K562 (cell line): ENCODE results near the gene B4GALNT4. TPM values are rescaled to one million over a fixed set of nuclear protein-coding genes. Genes with fewer than 3 reads are reported as not detected.
A peak's percentile ranks its signal among the peaks of the same experiment; 100 is the strongest.
"Not testable (repeated sequence)": the region's sequence is repeated elsewhere in the genome, so short reads cannot be mapped to it uniquely, and the experiment has no call there.

Experiments
- ATAC-seq: fragments of 200-7000 bp; cut with Tn5 transposase; 3 replicates; pipeline ENCODE4 v1.9.1; 2020; ENCODE audit warnings: moderate library complexity
- BruUV-seq: library from RNA; stranded (reverse); fragments of 400-500 nt; replicated peaks from 2 replicates; lab custom pipeline; 2021; lab: Mats Ljungman, UMichigan
- CTCF ChIA-PET: fragments of 300-600 bp; formaldehyde crosslinking; extraction: SDS; loops from one replicate; lab custom pipeline; 2021; ENCODE audit warnings: low intra/inter-chr PET ratio; lab: Yijun Ruan, JAX
- POLR2A ChIA-PET: fragments of 300-600, 350-650 bp; sonication (Branson Sonifier 250); formaldehyde crosslinking; extraction: SDS; loops from one replicate; lab custom pipeline; 2021; ENCODE audit warnings: antibody characterized with exemption, inconsistent platforms; lab: Yijun Ruan, JAX
- DNase-seq, 4 experiments: peaks; one replicate each; pipeline versions ENCODE4 v3.0.0 to v3.0.0-alpha.2; 2011 to 2018; ENCODE audit warnings: low spot score in 3 of 4, mixed read lengths in 3 of 4; ENCODE audit errors: extremely low read depth in 1 of 4
- FAIRE-seq: peaks from 2 replicates; lab custom pipeline; 2011; peaks lifted over from hg19 to GRCh38; lab: Jason Lieb, UNC
- H2AFZ ChIP-seq: 2 replicates; pipeline ENCODE4 v1.6.0; 2011; ENCODE audit warnings: low read depth, low read length, control low read depth, inconsistent platforms
- H3K27ac ChIP-seq: fragments of 200-600 bp; 3 replicates; pipeline ENCODE4 v1.8.0; 2011; ENCODE audit warnings: low read depth, mild to moderate bottlenecking, control low read depth, inconsistent platforms, low read length, moderate library complexity, mixed read lengths; ENCODE audit errors: extremely low read depth
- H3K27me3 ChIP-seq, 2 experiments: fragments of 300-600 bp in 1 of 2; 2 replicates in 1 of 2; 3 replicates in 1 of 2; pipeline versions ENCODE4 v1.6.0 to v1.8.0; 2011; ENCODE audit warnings: inconsistent platforms in 2 of 2, low read length in 2 of 2, mild to moderate bottlenecking in 1 of 2, mixed read lengths in 1 of 2, moderate library complexity in 1 of 2; ENCODE audit not compliant: control insufficient read depth in 2 of 2, insufficient read depth in 2 of 2
- H3K36me3 ChIP-seq: fragments of 300-600 bp; 3 replicates; pipeline ENCODE4 v1.8.0; 2011; ENCODE audit warnings: mild to moderate bottlenecking, low read length, inconsistent platforms; ENCODE audit not compliant: control insufficient read depth, insufficient read depth
- H3K4me1 ChIP-seq, 2 experiments: fragments of 200-600 bp in 1 of 2; replicated peaks in 1 of 2; 2 replicates in 1 of 2; 3 replicates in 1 of 2; pipeline versions ENCODE4 v1.5.1 to v1.8.0; 2011; ENCODE audit warnings: inconsistent platforms in 2 of 2, low read length in 2 of 2, mild to moderate bottlenecking in 1 of 2, mixed read lengths in 1 of 2, moderate library complexity in 1 of 2; ENCODE audit not compliant: control insufficient read depth in 2 of 2, insufficient read depth in 2 of 2
- H3K4me2 ChIP-seq: 2 replicates; pipeline ENCODE4 v1.6.1; 2011; ENCODE audit warnings: low read length, control low read depth, inconsistent platforms, mixed read lengths; ENCODE audit not compliant: insufficient read depth
- H3K4me3 ChIP-seq: fragments of 200-600 bp; sonication (generic), shearing (Covaris generic); 2 replicates; pipeline ENCODE4 v1.5.1; 2016; ENCODE audit warnings: control low read depth, inconsistent platforms
- H3K79me2 ChIP-seq: fragments of 200-600 bp; 3 replicates; pipeline ENCODE4 v1.8.0; 2011; ENCODE audit warnings: low read length, inconsistent platforms; ENCODE audit not compliant: control insufficient read depth, insufficient read depth
- H3K9ac ChIP-seq, 2 experiments: 2 replicates each; pipeline versions ENCODE4 v1.6.0 to v1.6.1; 2011; ENCODE audit warnings: low read depth in 2 of 2, low read length in 2 of 2, control low read depth in 1 of 2, inconsistent platforms in 1 of 2, mild to moderate bottlenecking in 1 of 2, mixed read lengths in 1 of 2; ENCODE audit not compliant: insufficient read depth in 1 of 2
- H3K9me1 ChIP-seq: one replicate; pipeline ENCODE4 v1.6.0; 2011; ENCODE audit warnings: inconsistent platforms, mild to moderate bottlenecking, low read length, moderate library complexity; ENCODE audit not compliant: control insufficient read depth, insufficient read depth
- H3K9me3 ChIP-seq: replicated peaks from 2 replicates; pipeline ENCODE4 v1.5.1; 2011; ENCODE audit warnings: low read depth, low read length, inconsistent platforms; ENCODE audit not compliant: control insufficient read depth, insufficient read depth
- H4K20me1 ChIP-seq: replicated peaks from 2 replicates; pipeline ENCODE4 v1.6.1; 2011; ENCODE audit warnings: low read length, inconsistent platforms, mixed read lengths; ENCODE audit not compliant: control insufficient read depth, insufficient read depth
- FUS ChIP-seq: fragments of 200-400 bp; formaldehyde crosslinking; optimal IDR thresholded peaks from 2 replicates; pipeline ENCODE3; 2017; ENCODE audit warnings: low read depth, low read length
- HMGN3 ChIP-seq: IDR thresholded peaks from 2 replicates; pipeline ENCODE4 v1.6.1; 2011; ENCODE audit warnings: borderline replicate concordance, low read depth, mild to moderate bottlenecking, mixed read lengths, low read length; ENCODE audit not compliant: insufficient read length; ENCODE audit errors: extremely low read depth
- PCBP1 ChIP-seq: fragments of 200-400 bp; formaldehyde crosslinking; IDR thresholded peaks from 2 replicates; pipeline ENCODE4 v1.6.1; 2018; ENCODE audit warnings: mild to moderate bottlenecking, low read depth, low read length; ENCODE audit not compliant: poor library complexity, severe bottlenecking
- PHF21A ChIP-seq: fragments of 450-650 bp; IDR thresholded peaks from 2 replicates; pipeline ENCODE4 v1.6.1; 2017; ENCODE audit warnings: low read depth, borderline replicate concordance
- XRCC5 ChIP-seq: fragments of 200-400 bp; formaldehyde crosslinking; IDR thresholded peaks from 2 replicates; pipeline ENCODE4 v1.6.1; 2017; ENCODE audit warnings: low read depth, mild to moderate bottlenecking, low read length
- ZNF764 ChIP-seq: fragments of 250-450 bp; sonication (Bioruptor Pico); IDR thresholded peaks from 2 replicates; pipeline ENCODE4 v1.4.0; 2020; ENCODE audit warnings: low read depth, mild to moderate bottlenecking, moderate library complexity
- WGBS: fragments of 100-300 bp; shearing (Covaris generic); methylation state at CpG from one replicate; pipeline ENCODE4 v1.1.6; 2016; ENCODE audit warnings: low coverage, mixed read lengths; ENCODE audit not compliant: insufficient coverage; ENCODE audit errors: missing lambda C conversion rate; 5-methylcytosine and 5-hydroxymethylcytosine counted together
- in situ Hi-C: fragments of 300-500 bp; cut with MboI; formaldehyde crosslinking; loops from 4 replicates; pipeline ENCODE4 v1.15.0; 2018; ENCODE audit warnings: inconsistent platforms, mixed read lengths
- intact Hi-C: fragments of 100-400 bp; cut with micrococcal nuclease; formaldehyde crosslinking; loops from 2 replicates; pipeline ENCODE4 v1.14.2; 2022
- polyA plus RNA-seq, 8 experiments: library from polyadenylated mRNA; depleted of rRNA in 4 of 8; stranded (reverse) in 5 of 8; unstranded in 3 of 8; fragments of >200 nt; fragmentation: Nextera tagmentation in 2 of 8; fragmentation: Illumina TruSeq in 1 of 8; extraction: Ambion mirVana in 2 of 8; extraction: Trizol in 1 of 8; gene quantifications; 2 replicates each; pipeline versions ENCODE4 v1.2.1 to v1.2.3, GENCODE V29; 2011 to 2014; ENCODE audit warnings: inconsistent platforms in 1 of 8, missing spikeins in 1 of 8
- total RNA-seq, 7 experiments: library from RNA; depleted of rRNA in 6 of 7; stranded (reverse); fragments of >200 nt in 6 of 7; fragmentation: Illumina TruSeq in 2 of 7; extraction: Trizol in 2 of 7; gene quantifications; 2 replicates each; pipeline versions ENCODE4 v1.2.1 to v1.2.3, GENCODE V29; 2011 to 2021; ENCODE audit warnings: low replicate concordance in 1 of 7
- TF ChIP-seq, protein P1 (sequence below): sonication (generic); formaldehyde crosslinking; IDR thresholded peaks from 2 replicates; pipeline ENCODE4 v1.8.0; 2022; ENCODE audit warnings: missing genetic modification reagents, mild to moderate bottlenecking, moderate library complexity, borderline replicate concordance
- TF ChIP-seq, protein P2 (sequence below): sonication (generic); formaldehyde crosslinking; IDR thresholded peaks from 2 replicates; pipeline ENCODE4 v1.8.1; 2023; ENCODE audit warnings: mild to moderate bottlenecking, missing genetic modification reagents
- TF ChIP-seq, protein P3 (sequence below): IDR thresholded peaks from 3 replicates; pipeline ENCODE4 v1.6.1; 2011; ENCODE audit warnings: borderline replicate concordance, mild to moderate bottlenecking; ENCODE audit not compliant: insufficient read length, insufficient read depth

B4GALNT4 gene
- total and polyA plus RNA-seq, 9 of the 15 experiments (the other 6 are each of a cell fraction or from before 2014, with no cell fraction given) = 0.20 to 37.1 (median 10.8) TPM; not detected in 1

DNA sequence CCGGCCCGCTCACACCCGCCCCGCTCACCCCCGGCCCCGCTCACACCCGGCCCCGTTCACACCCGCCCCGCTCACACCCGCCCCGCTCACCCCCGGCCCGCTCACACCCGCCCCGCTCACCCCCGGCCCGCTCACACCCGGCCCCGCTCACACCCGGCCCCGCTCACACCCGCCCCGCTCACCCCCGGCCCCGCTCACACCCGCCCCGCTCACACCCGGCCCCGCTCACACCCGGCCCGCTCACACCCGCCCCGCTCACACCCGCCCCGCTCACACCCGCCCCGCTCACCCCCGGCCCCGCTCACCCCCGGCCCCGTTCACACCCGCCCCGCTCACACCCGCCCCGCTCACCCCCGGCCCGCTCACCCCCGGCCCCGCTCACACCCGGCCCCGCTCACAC, 31.9 kb downstream of the B4GALNT4 start:
- BruUV-seq, H3K9ac ChIP-seq, H3K4me2 ChIP-seq, POLR2A ChIA-PET, ATAC-seq, H3K4me3 ChIP-seq, FAIRE-seq, H3K9me3 ChIP-seq, in situ Hi-C loops, H3K27me3 ChIP-seq, H2AFZ ChIP-seq, H4K20me1 ChIP-seq, intact Hi-C loops, H3K9me1 ChIP-seq, DNase-seq, H3K27ac ChIP-seq, CTCF ChIA-PET: not testable (repeated sequence)
- Histone ChIP-seq H3K4me1 (peaks cover 0 to 39% of the 10 kb centered on the region in 2 experiments; a peak in 2 of 5 replicates), H3K36me3 (peaks cover 67% of the 10 kb centered on the region; the same call in 2 of the 3 replicates), H3K79me2 (peaks cover 11% of the 10 kb centered on the region; the same call in 2 of the 3 replicates)
- no CpG with 5 or more reads among the region's 52 CpGs for WGBS

DNA sequence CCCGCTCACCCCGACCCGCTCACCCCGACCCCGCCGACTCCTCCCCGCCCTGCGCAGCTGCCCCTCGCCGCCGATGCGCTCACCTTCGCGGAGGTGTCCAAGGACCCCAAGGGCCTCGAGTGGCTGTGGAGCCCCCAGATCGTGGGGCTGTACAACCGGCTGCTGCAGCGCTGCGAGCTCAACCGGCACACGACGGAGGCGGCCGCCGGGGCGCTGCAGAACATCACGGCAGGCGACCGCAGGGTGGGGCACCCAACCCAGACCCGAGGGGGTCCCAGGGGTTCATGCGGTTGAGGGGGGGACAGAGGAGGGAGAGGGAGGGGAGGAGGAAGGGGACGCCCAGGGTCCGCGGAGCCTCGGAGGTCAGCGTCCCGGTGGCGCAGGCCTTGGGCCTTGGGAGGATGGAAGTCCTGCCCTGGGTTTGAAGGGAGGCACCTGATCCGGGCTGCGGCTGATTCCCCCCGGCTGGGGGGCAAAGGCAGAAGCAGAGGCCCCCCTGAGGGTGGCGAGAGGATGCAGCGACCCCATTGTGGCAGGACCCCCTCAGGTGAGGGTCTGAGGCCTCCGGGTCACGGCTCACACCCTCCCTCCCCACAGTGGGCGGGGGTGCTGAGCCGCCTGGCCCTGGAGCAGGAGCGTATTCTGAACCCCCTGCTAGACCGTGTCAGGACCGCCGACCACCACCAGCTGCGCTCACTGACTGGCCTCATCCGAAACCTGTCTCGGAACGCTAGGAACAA, 33.9 kb downstream of the B4GALNT4 start:
- Histone ChIP-seq H3K36me3 (peaks cover 47% of the 10 kb centered on the region; the same call in 2 of the 3 replicates), H3K9ac (no peak overlapping the region), H3K27ac (no peak overlapping the region), H3K4me2 (no peak overlapping the region), H2AFZ (no peak overlapping the region), H3K27me3 (no peaks in the 10 kb centered on the region), H3K4me3 (no peak overlapping the region), H3K9me1 (no peaks in the 10 kb centered on the region), H3K4me1 (peaks cover 6 to 44% of the 10 kb centered on the region in 2 experiments; a peak in 3 of 5 replicates), H4K20me1 (no peaks in the 10 kb centered on the region), H3K9me3 (peaks cover 2% of the 10 kb centered on the region; the same call in 1 of the 2 replicates), H3K79me2 (peaks cover 11% of the 10 kb centered on the region; the same call in 2 of the 3 replicates)
- in situ Hi-C loops = no loop called here
- no peak for DNase-seq
- FAIRE-seq = no peak
- no peak for ATAC-seq
- ChIA-PET POLR2A (interaction anchor here (1.2 kb wide), 1 partner anchor 12 kb away, joined by 4 read pairs; the partner anchor contains the start of gene SIGIRR), CTCF (no interaction called here)
- 98% methylated on average over 9 of the region's 55 CpGs for WGBS
- no TSS peak for BruUV-seq
- intact Hi-C loops = no loop called here
- TF ChIP-seq, protein P1, sequence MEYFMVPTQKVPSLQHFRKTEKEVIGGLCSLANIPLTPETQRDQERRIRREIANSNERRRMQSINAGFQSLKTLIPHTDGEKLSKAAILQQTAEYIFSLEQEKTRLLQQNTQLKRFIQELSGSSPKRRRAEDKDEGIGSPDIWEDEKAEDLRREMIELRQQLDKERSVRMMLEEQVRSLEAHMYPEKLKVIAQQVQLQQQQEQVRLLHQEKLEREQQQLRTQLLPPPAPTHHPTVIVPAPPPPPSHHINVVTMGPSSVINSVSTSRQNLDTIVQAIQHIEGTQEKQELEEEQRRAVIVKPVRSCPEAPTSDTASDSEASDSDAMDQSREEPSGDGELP (CRISPR knock-in tag) = no peak
- TF ChIP-seq ZNF764 (CRISPR knock-in tag) = no peak
- TF ChIP-seq PCBP1 = peak; percentile 31
- TF ChIP-seq PHF21A = no peak
- TF ChIP-seq, protein P2, sequence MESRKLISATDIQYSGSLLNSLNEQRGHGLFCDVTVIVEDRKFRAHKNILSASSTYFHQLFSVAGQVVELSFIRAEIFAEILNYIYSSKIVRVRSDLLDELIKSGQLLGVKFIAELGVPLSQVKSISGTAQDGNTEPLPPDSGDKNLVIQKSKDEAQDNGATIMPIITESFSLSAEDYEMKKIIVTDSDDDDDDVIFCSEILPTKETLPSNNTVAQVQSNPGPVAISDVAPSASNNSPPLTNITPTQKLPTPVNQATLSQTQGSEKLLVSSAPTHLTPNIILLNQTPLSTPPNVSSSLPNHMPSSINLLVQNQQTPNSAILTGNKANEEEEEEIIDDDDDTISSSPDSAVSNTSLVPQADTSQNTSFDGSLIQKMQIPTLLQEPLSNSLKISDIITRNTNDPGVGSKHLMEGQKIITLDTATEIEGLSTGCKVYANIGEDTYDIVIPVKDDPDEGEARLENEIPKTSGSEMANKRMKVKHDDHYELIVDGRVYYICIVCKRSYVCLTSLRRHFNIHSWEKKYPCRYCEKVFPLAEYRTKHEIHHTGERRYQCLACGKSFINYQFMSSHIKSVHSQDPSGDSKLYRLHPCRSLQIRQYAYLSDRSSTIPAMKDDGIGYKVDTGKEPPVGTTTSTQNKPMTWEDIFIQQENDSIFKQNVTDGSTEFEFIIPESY (CRISPR knock-in tag) = 0 out of 2 replicates have a peak, but pooled peaks have one; percentile 30
- TF ChIP-seq, protein P3, sequence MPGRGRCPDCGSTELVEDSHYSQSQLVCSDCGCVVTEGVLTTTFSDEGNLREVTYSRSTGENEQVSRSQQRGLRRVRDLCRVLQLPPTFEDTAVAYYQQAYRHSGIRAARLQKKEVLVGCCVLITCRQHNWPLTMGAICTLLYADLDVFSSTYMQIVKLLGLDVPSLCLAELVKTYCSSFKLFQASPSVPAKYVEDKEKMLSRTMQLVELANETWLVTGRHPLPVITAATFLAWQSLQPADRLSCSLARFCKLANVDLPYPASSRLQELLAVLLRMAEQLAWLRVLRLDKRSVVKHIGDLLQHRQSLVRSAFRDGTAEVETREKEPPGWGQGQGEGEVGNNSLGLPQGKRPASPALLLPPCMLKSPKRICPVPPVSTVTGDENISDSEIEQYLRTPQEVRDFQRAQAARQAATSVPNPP = no peak
- TF ChIP-seq FUS = no peak
- no peak for TF ChIP-seq XRCC5
- peak; percentile 22 for TF ChIP-seq HMGN3
